RWPE2 (cell line): ENCODE results near the gene DPH2.

ENCODE experiments used
- ATAC-seq: fragments of 200-7000 bp; cut with Tn5 transposase; 3 replicates; pipeline ENCODE4 v1.9.1; 2021; ENCODE audit warnings: low read depth
- DNase-seq: peaks from one replicate; pipeline ENCODE4 v3.0.0-alpha.2; 2020; ENCODE audit warnings: low spot score
- H3K27ac ChIP-seq: fragments of 450-650 bp; 2 replicates; pipeline ENCODE4 v1.5.1; 2017; ENCODE audit warnings: mild to moderate bottlenecking; ENCODE audit not compliant: poor library complexity, severe bottlenecking
- H3K27me3 ChIP-seq: fragments of 250-450 bp; sonication (Bioruptor Pico); 2 replicates; pipeline ENCODE4 v1.5.1; 2021; ENCODE audit warnings: mild to moderate bottlenecking, moderate library complexity; ENCODE audit not compliant: insufficient read depth, poor library complexity, severe bottlenecking
- H3K36me3 ChIP-seq: fragments of 250-450 bp; sonication (Bioruptor Pico); 2 replicates; pipeline ENCODE4 v1.5.1; 2020; ENCODE audit warnings: low read depth, mild to moderate bottlenecking, moderate library complexity
- H3K4me1 ChIP-seq: fragments of 250-450 bp; sonication (Bioruptor Pico); 2 replicates; pipeline ENCODE4 v1.5.1; 2021; ENCODE audit warnings: mild to moderate bottlenecking, moderate library complexity; ENCODE audit not compliant: insufficient read depth, poor library complexity, severe bottlenecking
- H3K4me3 ChIP-seq: fragments of 250-450 bp; sonication (Bioruptor Pico); 2 replicates; pipeline ENCODE4 v1.5.1; 2021; ENCODE audit warnings: mild to moderate bottlenecking, moderate library complexity; ENCODE audit not compliant: severe bottlenecking
- H3K9me3 ChIP-seq: fragments of 250-450 bp; sonication (Bioruptor Pico); 2 replicates; pipeline ENCODE4 v1.5.1; 2021; ENCODE audit warnings: mild to moderate bottlenecking, moderate library complexity; ENCODE audit not compliant: severe bottlenecking
- CTCF ChIP-seq: fragments of 450-650 bp; IDR thresholded peaks from one replicate; pipeline ENCODE4 v1.5.1; 2017; ENCODE audit warnings: mild to moderate bottlenecking, moderate library complexity; ENCODE audit not compliant: poor library complexity, severe bottlenecking

The DPH2 gene

DNA sequence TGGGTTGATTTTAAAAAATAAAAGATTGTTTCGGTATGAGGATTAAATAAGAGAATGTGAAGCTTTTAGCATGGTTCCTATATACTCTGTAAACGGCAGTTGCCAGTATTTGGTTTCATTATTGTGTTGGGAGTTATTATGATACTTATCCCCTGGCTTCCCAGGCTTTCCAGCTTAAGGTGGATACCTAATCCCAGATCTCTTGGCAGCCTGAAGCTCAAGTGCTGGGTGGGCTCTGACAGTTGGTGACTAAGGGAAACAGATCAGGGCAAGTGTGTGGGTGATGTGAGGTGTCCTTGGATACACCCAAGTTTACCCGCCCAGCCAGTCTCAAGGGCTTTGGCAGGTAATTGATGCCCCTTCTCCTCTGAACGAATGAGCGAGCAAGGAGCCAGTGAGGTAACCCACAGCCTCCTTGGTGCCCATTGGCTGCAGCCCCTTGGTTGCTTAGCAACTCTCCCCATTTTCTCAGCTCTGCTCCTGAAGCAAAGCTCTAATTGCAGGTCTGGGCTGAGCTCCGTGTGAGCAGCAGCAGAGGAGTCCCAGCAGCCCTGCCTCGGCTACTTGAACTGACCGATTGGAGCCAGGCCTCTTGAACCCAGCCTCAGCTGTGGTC is 17.0 kb upstream of the DPH2 start:
- Histone ChIP-seq H3K4me3 (no peak overlapping the region), H3K27ac (no peak overlapping the region), H3K9me3 (no peaks in the 10 kb centered on the region), H3K36me3 (0 out of 2 replicates have a peak, but pooled peaks cover 4% of the 10 kb centered on the region), H3K27me3 (no peaks in the 10 kb centered on the region), H3K4me1 (peaks cover 3% of the 10 kb centered on the region)
- ATAC-seq (no peak), DNase-seq (no peak)
- no peak for TF ChIP-seq CTCF

GRCh38 chr1:43953361-43953760 is 16.4 kb upstream of the DPH2 start:
- Histone ChIP-seq H3K9me3 (no peaks in the 10 kb centered on the region), H3K27me3 (no peaks in the 10 kb centered on the region), H3K27ac (no peak overlapping the region), H3K4me1 (no peaks in the 10 kb centered on the region), H3K4me3 (no peak overlapping the region), H3K36me3 (peaks cover 8% of the 10 kb centered on the region; the same call in 1 of the 2 replicates)
- ATAC-seq = no peak
- no peak for DNase-seq
- no peak for TF ChIP-seq CTCF

DNA sequence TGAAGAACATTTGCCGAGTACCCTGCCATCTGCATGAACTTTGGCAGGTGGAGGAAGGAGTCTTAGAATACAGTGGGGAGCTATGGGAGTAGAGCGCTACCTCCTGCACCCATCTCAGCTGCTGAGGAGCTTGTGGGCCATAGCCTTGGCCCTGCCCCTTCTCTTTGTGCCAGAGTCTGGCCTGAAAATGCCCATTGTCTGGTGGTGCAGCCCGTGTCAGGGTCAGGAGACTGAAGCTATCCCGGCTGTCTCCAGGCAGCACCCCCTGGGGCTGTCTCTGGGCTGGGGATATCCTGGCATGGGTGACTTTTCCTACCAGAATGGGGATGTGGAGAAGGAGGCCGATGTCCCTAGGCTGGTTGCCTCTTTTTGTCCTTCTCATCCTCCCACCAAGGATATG is 15.8 kb upstream of the DPH2 start:
- Histone ChIP-seq H3K27me3 (no peaks in the 10 kb centered on the region), H3K4me1 (no peaks in the 10 kb centered on the region), H3K4me3 (no peak overlapping the region), H3K9me3 (no peaks in the 10 kb centered on the region), H3K27ac (no peak overlapping the region), H3K36me3 (peaks cover 14% of the 10 kb centered on the region; the same call in 1 of the 2 replicates)
- TF ChIP-seq CTCF = no peak
- no peak for DNase-seq
- ATAC-seq = no peak

DNA sequence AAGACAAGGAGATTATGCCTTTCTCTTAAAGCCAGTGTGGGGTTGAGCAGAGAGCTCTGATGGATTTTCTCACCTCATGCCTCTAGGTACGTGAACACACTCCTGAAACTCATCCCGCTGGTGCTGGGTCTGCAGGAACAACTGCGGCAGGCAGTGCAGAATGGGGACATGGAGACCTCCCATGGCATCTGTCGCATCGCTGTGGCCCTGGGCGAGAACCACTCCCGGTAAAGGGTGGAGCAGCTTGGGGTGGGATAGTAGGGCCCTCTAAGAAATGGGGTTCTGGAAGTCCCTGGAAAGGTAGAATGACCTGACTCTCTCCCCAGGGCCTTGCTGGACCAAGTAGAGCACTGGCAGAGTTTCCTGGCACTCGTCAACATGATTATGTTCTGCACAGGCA is 13.6 kb upstream of the DPH2 start:
- Histone ChIP-seq H3K36me3 (peaks cover 13% of the 10 kb centered on the region), H3K4me1 (no peaks in the 10 kb centered on the region), H3K4me3 (no peak overlapping the region), H3K9me3 (no peaks in the 10 kb centered on the region), H3K27me3 (no peaks in the 10 kb centered on the region), H3K27ac (no peak overlapping the region)
- ATAC-seq (no peak), DNase-seq (no peak)
- no peak for TF ChIP-seq CTCF

DNA sequence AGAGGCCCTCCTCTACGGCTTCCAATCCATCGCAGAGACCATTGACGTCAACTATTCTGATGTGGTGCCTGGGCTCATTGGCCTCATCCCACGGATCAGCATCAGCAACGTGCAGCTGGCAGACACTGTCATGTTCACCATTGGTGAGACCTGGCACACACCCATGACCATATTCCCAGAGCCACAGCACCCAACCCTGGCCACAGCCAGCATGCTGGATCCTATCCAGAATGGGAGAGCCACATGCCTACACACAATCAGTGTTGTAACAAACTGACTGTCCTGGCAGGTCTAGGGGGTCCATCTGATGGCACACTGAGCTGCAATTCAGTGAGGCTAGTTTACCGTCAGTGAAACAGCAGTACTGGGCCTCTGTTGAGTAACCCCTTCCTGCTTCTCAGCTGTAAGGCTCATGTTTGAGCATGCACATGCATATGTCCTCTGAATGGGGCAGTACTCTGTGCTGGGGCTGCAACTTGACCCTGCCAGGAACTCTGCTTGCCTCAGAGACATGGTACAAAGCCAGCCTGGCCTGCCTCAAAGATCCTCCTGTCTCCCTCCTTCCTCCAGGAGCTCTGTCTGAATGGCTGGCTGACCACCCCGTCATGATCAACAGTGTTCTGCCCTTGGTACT is 12.3 kb upstream of the DPH2 start:
- Histone ChIP-seq H3K4me1 (no peaks in the 10 kb centered on the region), H3K36me3 (peaks cover 15% of the 10 kb centered on the region), H3K27me3 (no peaks in the 10 kb centered on the region), H3K9me3 (no peaks in the 10 kb centered on the region), H3K27ac (no peak overlapping the region), H3K4me3 (no peak overlapping the region)
- peak; percentile 56 for ATAC-seq
- TF ChIP-seq CTCF = no peak
- DNase-seq = no peak
